DOHH2 (cell line): ENCODE measurements around the gene AFM.

Source experiments
- EZH2phosphoT487 ChIP-seq: fragments of 200-600 bp; sonication (generic); IDR thresholded peaks from 2 replicates; pipeline ENCODE4 v1.6.1; 2017; ENCODE audit warnings: borderline replicate concordance, mild to moderate bottlenecking, antibody characterized with exemption, low read length, moderate library complexity, mixed read lengths
- TF ChIP-seq, protein P1 (sequence below): fragments of 200-600 bp; sonication (generic); IDR thresholded peaks from one replicate; pipeline ENCODE4 v1.5.1; 2014; ENCODE audit warnings: antibody characterized with exemption, mild to moderate bottlenecking, low read depth, low read length; ENCODE audit not compliant: poor library complexity, severe bottlenecking

DNA sequence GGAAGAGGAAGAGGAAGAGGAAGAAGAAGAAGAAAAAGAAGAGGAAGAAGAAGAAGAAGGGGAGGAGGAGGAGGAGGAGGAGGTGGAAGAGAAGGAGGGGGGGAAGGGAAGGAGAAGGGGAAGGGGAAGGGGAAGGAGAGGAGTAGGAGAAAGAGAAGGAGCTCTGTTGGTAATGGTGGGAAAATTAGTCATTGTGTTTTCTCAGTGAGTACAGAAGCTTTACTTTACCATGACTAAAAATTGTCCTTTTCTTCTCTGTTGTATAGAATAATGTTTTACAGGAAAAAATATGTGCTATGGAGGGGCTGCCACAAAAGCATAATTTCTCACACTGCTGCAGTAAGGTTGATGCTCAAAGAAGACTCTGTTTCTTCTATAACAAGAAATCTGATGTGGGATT is 4.1 kb downstream of the AFM start:
- TF ChIP-seq, protein P1, sequence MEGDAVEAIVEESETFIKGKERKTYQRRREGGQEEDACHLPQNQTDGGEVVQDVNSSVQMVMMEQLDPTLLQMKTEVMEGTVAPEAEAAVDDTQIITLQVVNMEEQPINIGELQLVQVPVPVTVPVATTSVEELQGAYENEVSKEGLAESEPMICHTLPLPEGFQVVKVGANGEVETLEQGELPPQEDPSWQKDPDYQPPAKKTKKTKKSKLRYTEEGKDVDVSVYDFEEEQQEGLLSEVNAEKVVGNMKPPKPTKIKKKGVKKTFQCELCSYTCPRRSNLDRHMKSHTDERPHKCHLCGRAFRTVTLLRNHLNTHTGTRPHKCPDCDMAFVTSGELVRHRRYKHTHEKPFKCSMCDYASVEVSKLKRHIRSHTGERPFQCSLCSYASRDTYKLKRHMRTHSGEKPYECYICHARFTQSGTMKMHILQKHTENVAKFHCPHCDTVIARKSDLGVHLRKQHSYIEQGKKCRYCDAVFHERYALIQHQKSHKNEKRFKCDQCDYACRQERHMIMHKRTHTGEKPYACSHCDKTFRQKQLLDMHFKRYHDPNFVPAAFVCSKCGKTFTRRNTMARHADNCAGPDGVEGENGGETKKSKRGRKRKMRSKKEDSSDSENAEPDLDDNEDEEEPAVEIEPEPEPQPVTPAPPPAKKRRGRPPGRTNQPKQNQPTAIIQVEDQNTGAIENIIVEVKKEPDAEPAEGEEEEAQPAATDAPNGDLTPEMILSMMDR, result no peak
- no peak for TF ChIP-seq EZH2phosphoT487
